Stimulated activated CD8-positive, alpha-beta memory T cell treated with anti-CD3 and anti-CD28 coated beads, Interleukin-4, amount 100 ng/mL, for 24 hours (primary cell): ENCODE measurements around the gene DUS2.
"Not testable (repeated sequence)": the region's sequence is repeated elsewhere in the genome, so short reads cannot be mapped to it uniquely, and the experiment has no call there.

Experiments
- DNase-seq: peaks from one replicate; pipeline ENCODE4 v3.0.0-alpha.2; 2020; ENCODE audit warnings: low read depth

DUS2 gene

GRCh38 chr16:68022728-68023537 lies at the start of gene DUS2, which contains the start of gene DDX28:
Gene DUS2, plus strand, starts transcription at chr16:68023284. Its CDS starts 14,740 bp downstream, at chr16:68038024.
Gene DDX28, minus strand, starts transcription at chr16:68023232. Its CDS starts 30 bp downstream, at chr16:68023202.
- peak; percentile 90 for DNase-seq

DNA sequence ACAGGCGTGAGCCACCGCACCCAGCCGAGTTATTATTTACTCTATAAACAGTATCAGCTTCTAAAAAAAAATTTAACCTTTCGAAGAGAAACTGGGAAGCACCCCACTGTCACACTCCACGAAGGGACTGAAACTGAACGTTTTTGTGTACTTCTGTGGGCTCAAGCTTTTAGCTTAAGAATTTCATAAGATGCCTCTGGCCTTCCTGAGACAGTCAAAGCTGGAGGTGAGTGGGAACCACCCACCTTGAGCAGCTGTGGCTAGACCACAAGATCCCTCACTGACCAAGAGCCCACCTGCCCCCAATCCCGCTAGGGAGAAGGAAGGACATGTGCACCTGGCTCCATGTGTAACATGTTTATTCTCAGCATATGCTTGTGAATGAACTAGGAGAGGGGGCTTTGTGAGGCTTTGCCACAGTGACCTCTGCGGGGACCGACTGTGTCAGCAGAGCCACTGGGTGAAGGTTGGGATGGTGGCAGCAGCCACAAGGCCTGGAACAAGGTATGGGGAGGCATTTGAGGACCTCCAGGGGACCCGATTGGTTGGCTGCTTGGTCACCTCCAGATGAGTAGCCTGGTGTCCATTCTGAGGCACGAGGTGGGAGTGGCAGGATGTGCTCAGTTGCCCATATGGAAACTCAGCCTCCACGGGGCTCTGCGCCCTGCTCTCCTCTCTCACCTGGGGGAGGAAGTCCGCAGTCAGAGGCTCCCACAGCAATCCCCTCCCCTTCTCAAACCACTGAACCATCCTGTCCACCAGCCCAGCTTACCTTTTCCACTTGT lies 47.6 kb upstream of the DUS2 start:
- no peak for DNase-seq

DNA sequence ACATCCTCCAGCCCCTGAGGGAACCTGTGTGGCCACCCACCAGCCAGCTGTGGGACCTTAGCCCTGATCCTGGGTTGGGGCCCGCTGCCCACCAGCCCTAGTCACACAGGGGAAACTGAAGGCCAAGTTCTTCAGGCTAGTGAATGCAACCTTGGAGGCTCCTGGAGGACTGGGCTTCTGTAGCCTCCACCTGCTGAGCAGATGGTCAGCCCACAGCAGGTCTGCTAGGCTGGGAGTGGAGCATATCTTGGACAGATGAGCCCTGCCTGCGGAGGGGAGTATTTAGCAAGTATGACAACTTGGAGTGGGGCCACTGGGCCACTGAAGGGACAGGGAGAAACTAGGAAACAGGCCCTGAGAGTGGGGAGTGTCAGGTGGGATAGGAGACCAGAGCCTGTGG lies 46.9 kb upstream of the DUS2 start:
- no peak for DNase-seq

- no peak for DNase-seq
Observed at GRCh38 chr16:67977005-67977404, 46.1 kb upstream of the DUS2 start.

DNA sequence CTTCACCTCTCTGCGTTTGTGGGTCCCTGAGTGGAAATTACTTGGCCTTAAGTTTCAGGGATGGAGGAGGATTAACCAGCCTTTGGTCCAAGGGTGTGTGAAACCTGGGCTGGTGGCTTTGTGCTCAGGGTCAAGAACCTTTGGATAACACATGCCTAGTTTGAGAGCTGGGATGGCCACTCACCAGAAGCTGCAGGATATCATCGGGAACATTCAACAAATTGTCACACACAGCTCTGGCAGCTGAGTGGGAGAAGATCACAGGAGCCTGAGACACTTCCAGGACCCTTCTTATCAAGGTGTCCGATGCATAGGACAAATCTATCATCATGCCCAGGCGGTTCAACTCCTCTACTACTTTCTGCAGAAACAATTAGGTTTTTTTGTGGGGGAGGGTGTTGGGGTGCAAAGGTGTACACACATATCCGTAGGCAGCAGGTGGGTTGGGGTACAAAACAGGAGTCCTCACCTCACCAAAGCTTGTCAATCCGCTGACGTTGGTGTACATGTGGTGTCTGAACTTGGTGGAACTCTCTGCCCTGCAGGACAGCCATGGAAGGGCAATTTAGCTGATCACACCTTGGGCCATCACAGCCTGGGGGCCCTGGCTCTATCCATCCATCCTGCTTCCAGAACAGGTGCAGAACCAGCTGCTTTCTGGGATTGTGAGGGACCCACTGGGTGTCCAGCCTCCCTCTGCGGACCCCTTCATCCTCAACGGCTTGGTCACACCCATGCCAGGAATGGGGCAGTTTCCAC lies 45.4 kb upstream of the DUS2 start:
- no peak for DNase-seq

DNA sequence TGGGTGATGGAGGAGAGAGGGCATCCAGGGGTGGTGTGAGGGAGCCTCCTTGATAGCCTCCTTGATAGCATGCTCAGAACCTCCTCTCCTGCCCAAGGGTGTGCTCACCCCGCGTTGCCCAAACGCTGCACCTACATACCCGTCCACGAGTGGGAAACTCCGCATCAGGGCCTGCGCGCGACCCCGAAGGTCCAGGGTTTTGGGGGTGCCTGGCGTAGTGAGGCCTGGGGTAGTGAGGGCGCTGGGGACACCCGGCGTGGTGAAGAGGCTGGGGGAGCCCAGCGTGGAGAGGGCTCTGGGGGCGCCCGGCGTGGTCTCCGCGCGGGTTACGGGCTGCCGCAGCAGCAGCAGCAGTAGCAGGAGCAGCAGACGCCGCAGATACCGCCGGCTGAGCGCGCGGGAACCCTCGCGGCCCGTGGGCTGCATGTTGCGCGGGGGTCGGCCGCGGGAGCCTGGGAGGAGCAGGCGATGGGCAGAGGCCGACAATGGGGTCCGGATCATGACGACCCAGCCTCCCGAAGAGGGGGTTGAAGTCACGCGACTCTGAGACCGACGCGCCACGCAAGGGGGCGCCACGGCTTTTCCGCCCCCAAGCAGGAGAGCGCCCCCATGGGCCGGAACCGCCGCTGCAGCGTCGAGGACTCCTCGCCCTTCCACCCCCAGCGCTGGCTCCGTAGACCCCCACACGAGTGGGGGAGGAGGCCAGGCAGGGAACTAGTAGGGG lies 43.0 kb upstream of the DUS2 start, which contains the start of gene DPEP3:
TSS of gene DPEP3 (minus strand) at position 545 of the 724 bp plus-strand sequence. CDS start at position 426, 119 bp downstream.
- DNase-seq: no peak

GRCh38 chr16:67982011-67982696 lies 40.9 kb upstream of the DUS2 start:
- no peak for DNase-seq

GRCh38 chr16:67986949-67987348 lies 36.1 kb upstream of the DUS2 start:
- DNase-seq: no peak

- DNase-seq: no peak
Observed at GRCh38 chr16:67987460-67988160, 35.5 kb upstream of the DUS2 start.

DNA sequence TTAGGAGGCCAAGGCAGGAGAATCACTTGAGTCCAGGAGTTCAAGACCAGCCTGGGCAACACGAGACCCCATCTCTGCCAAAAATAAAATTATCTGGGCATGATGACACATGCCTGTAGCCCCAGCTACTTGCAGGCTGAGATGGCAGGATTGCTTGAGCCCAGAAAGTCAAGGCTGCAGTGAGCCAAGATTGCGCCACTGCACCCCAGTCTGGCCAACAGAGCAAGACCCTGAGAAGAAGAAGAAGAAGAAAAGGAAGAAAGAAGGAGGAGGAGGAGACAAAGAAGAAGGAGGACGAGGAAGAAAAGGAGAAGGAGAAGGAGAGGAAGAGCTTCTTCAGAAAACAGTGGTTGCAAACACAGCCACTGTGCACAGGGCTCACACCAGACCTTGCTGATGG lies 34.4 kb upstream of the DUS2 start:
- no peak for DNase-seq

- no peak for DNase-seq
Observed at GRCh38 chr16:67989322-67990017, 33.6 kb upstream of the DUS2 start.

DNA sequence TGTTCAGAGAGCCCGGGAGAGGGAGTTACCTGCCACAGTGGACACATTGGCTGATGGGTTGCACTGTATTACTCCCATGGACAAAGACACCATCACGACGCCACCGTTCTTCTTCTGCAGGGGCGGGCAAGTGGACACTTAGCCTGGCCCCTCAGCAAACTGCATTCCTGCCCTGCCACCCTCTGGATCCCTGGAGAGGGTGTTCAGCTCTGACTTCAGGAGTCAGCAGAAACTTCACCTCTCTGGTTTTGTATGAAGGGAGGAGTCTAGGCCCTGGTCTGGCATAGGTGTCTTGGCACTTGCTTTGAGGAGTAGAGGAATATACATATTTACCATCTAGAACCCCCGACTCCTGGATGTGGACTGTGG lies 33.1 kb upstream of the DUS2 start:
- DNase-seq: no peak

DNA sequence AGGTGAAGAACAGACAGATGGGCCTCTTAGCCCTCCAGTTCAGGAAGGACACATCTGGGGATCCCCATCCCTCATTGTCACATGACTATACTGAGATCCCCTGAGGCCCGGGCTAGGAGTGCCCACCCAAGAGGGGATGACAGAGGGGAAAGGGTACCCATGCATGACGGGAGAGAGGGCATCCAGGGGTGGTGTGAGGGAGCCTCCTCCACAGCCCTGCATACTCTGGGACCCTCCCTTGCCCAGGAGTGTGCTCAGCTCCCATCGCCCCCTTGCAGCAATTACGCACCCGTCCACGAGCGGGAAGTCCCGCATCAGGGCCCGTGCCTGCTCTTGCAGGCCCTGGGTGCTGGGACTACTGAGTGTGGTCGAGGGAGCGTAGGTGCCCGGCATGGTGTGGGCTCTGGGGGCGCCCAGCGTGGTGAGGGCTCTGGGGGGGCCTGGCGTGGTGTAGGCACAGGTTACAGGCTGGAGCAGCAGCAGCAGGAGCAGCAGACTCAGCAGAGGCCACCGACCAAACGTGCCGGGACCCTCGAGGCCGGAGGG lies 30.4 kb upstream of the DUS2 start:
- no peak for DNase-seq

- DNase-seq: peak; percentile 76
Observed at GRCh38 chr16:67993207-67994039, 29.7 kb upstream of the DUS2 start.

GRCh38 chr16:67994040-67994408 lies 29.1 kb upstream of the DUS2 start:
- DNase-seq: not testable (repeated sequence)

GRCh38 chr16:67995423-67995822 lies 27.7 kb upstream of the DUS2 start:
- no peak for DNase-seq

GRCh38 chr16:67996666-67997065 lies 26.4 kb upstream of the DUS2 start:
- no peak for DNase-seq

DNA sequence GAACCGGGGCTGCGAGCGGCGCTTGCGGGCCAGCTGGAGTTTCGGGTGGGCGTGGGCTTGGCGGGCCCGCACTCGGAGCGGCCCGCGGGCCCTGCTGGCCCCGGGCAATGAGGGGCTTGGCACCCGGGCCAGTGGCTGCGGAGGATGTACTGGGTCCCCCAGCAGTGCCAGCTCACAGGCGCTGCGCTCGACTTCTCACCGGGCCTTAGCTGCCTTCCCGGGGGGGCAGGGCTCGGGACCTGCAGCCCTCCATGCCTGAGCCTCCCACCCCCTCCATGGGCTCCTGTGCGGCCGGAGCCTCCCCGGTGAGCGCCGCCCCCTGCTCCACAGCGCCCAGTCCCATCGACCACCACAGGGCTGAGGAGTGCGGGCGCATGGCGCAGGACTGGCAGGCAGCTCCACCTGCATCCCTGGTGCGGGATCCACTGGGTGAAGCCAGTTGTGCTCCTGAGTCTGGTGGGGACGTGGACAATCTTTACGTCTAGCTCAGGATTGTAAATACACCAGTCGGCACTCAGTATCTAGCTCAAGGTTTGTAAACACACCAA lies 24.8 kb upstream of the DUS2 start:
- DNase-seq: not testable (repeated sequence)
